Lower leg skin (tissue), 4 donors: ENCODE measurements around the gene CDCA4. TPM values are rescaled to one million over a fixed set of nuclear protein-coding genes. Genes with fewer than 3 reads are reported as not detected.

Experiments used
- DNase-seq, 2 donors: peaks; one replicate each; pipeline ENCODE4 v3.0.0-alpha.2; 2019; ENCODE audit warnings: low spot score in 2 of 2
- H3K4me3 ChIP-seq: fragments of 200-600 bp; sonication (generic); 2 replicates; pipeline ENCODE4 v1.5.1; 2017; ENCODE audit warnings: mild to moderate bottlenecking, low read depth; ENCODE audit not compliant: poor library complexity, severe bottlenecking
- CTCF ChIP-seq, 3 donors: fragments of 450-650 bp; IDR thresholded peaks; one replicate each; pipeline ENCODE4 v1.5.1; 2016; ENCODE audit warnings: antibody characterized with exemption in 3 of 3, mild to moderate bottlenecking in 3 of 3, moderate library complexity in 2 of 3
- POLR2A ChIP-seq, 2 donors: fragments of 450-650 bp; IDR thresholded peaks; one replicate each; pipeline ENCODE4 v1.6.1; 2016 to 2017; ENCODE audit warnings: antibody characterized with exemption in 2 of 2, mild to moderate bottlenecking in 1 of 2, moderate library complexity in 1 of 2
- WGBS, 2 donors: methylation state at CpG; one replicate each; pipeline ENCODE4 v1.1.5; 2018; 5-methylcytosine and 5-hydroxymethylcytosine counted together
- intact Hi-C: fragments of 100-400 bp; cut with DNase I; formaldehyde crosslinking; loops from one replicate; pipeline ENCODE4 v1.15.0; 2023; ENCODE audit warnings: low total_unique reads
- total RNA-seq, 4 donors: library from RNA; depleted of rRNA; stranded (reverse); fragments of >200 nt; gene quantifications; one replicate each; pipeline ENCODE4 v1.1.0, GENCODE V29; 2016

CDCA4 gene
- total RNA-seq, 4 donors from 2014 or later: 39.3 to 45.7 (median 41.5) TPM

GRCh38 chr14:104978746-104979691, 41.9 kb downstream of the CDCA4 start:
- TF ChIP-seq CTCF (IDR thresholded peaks at IDR 0.05): no peak
- no peak for TF ChIP-seq POLR2A (IDR thresholded peaks at IDR 0.05)
- no peak for DNase-seq
- WGBS, 2 donors: 49 to 56% methylated on average over 31 to 32 of the region's 32 CpGs
- no peak overlapping the region for H3K4me3 ChIP-seq
- intact Hi-C loops: no loop called here

DNA sequence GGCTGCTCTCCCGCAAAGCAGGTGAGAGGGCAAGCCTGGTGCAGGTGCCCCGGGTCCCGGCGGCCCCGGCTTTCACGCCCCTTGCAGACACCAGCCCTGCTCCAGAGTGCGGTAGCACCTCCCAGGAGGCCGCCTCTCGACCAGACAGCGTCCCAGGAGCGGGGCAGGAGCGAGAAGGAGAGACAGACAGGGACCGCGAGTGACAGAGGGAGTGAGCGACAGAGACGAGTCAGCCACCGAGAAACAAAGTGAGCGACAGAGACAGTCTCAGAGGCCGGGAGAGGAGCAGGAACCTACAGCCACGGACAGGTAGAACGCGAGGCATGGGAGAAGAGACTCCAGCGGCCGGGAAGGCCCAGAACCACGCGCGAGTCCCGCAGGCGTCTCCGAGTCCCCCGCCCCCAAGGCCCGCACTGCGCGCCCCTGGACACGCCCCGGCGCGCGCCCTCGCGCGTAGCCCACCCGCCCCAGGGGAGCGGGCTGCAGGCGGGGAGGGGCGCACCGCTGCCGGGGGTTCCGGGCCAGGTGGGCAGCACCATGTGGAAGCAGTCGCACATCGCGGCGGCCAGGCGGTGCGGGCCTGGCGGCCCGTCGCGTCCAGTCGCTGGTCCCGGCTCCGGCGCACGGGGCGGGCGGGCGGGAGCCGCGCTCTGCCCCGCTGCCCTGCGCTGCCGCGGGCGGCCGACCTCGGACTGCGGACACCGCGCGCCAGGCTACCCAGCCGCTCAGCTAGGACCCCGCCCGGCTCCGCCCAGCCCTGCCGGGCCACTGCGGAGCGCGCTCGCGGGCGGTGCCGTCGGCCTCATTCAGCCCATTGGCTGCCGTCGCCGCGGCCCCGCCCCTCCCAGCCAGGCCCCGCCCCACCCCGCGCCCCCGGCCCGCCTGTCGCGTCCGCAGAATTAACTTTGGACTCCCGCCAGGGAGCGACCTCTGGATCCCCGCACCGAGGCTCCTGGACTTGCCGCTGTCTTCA, 42.9 kb downstream of the CDCA4 start, which contains the start of gene AHNAK2:
Gene AHNAK2, minus strand, starts transcription at position 694 of the 973 bp plus-strand sequence. Its CDS starts 137 bp downstream, at position 557.
- 4 to 5% methylated on average over 22 to 42 of the region's 111 CpGs for WGBS, 2 donors
- intact Hi-C loops: loop anchor here (2.0 kb wide), 1 partner anchor 67 kb away; no protein-coding TSS in a partner anchor
- TF ChIP-seq CTCF (IDR thresholded peaks at IDR 0.05): no peak
- no peak for TF ChIP-seq POLR2A (IDR thresholded peaks at IDR 0.05)
- H3K4me3 ChIP-seq: peak within 1 kb of the TSS; percentile 30
- DNase-seq: peak in 1 of 2 donors; percentile 92

DNA sequence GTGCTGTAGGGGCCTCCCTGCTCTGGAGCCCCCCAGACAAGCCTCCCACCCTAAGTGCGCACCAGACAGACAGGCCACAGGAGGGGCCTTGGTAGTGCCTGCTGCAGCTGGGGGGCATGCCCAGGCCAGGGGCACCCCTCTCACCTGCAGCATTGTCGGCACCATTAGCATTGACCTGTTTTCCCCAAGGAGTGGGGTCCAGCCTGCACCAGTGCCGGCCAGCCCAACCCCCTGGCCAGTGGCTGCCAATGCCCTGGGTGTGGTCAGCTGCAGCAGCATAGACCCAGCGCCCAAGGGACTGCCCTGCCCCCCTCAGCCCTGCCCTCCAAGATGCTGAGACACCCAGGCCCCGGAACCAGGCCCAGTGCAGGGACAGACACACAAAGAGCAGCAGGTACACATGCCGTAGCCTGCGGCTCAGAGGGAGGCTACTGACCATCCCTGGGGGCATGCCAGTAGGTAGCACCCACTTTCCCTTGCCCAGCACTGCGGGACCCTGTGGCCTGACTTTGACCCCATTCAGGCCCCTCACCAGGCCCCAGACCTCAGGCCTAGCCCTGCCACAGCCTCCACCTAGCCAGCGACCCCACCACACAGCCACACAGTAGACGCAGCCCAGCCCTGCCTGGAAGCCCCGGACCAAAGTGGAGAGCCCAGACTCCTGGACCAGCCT, 43.7 kb downstream of the CDCA4 start:
- intact Hi-C loops: loop anchor here (2.0 kb wide), 1 partner anchor 68 kb away; no protein-coding TSS in a partner anchor
- TF ChIP-seq POLR2A (IDR thresholded peaks at IDR 0.05): no peak
- no peak for TF ChIP-seq CTCF (IDR thresholded peaks at IDR 0.05)
- peak in 1 of 2 donors; percentile 87 for DNase-seq
- WGBS, 2 donors: 37 to 53% methylated on average over 5 to 7 of the region's 11 CpGs
- H3K4me3 ChIP-seq: peak overlapping the region; percentile 30

DNA sequence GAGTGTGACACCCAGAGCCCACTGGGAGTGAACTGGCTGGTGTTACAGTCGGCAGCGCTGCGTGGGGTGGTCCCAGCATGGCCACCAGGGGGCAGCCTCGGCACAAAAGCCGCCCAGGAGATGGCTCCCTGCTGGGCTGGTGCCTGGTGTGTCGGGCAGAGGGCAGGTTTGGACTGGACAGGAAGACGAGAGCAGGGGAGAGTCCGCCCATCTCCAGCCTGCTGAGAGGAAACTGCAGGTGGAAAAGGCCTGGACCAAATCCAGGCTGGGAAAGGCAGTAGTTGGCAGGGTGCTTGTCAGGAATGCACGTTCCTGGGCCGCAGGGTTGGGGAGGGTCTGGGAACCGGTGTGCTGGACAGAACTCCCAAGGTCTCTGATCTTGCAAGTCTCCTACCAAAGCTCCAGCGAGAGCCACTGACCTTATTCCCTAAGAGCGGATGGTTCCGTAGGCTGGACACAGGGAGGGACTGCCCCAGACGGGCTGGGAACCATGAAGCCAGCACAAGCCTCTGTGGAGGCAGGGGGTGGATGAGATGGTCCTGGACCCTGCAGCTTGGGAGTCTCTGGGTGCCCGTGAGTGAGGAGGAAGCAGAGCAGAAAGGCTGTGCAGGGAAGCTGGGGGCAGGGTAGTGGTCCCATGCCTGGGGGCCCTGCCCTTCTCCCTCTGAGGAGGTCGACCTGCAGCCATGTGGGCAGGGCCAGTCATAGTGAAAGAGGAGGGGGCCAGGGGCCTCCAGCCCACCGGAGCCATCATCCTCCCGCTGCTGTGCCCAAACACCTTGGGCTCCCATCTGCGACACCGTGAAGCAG, 44.5 kb downstream of the CDCA4 start:
- TF ChIP-seq POLR2A (IDR thresholded peaks at IDR 0.05) (no peak), CTCF (IDR thresholded peaks at IDR 0.05) (peak in 1 of 3 donors; percentile 71)
- DNase-seq: peak; percentile 82 to 97
- H3K4me3 ChIP-seq: no peak overlapping the region
- 32 to 37% methylated on average over 21 of the region's 21 CpGs for WGBS, 2 donors
- intact Hi-C loops: loop anchor here (2.0 kb wide), 1 partner anchor 68 kb away; no protein-coding TSS in a partner anchor
